Measurements from ENCODE around the gene PEX11G. TPM values are rescaled to one million over a fixed set of nuclear protein-coding genes. Genes with fewer than 3 reads are reported as not detected.

The PEX11G gene
- total and polyA plus RNA-seq, 2 donors (not counting 3 experiments of a cell fraction or from before 2014, with no cell fraction given): 1.3 to 1.9 TPM

DNA sequence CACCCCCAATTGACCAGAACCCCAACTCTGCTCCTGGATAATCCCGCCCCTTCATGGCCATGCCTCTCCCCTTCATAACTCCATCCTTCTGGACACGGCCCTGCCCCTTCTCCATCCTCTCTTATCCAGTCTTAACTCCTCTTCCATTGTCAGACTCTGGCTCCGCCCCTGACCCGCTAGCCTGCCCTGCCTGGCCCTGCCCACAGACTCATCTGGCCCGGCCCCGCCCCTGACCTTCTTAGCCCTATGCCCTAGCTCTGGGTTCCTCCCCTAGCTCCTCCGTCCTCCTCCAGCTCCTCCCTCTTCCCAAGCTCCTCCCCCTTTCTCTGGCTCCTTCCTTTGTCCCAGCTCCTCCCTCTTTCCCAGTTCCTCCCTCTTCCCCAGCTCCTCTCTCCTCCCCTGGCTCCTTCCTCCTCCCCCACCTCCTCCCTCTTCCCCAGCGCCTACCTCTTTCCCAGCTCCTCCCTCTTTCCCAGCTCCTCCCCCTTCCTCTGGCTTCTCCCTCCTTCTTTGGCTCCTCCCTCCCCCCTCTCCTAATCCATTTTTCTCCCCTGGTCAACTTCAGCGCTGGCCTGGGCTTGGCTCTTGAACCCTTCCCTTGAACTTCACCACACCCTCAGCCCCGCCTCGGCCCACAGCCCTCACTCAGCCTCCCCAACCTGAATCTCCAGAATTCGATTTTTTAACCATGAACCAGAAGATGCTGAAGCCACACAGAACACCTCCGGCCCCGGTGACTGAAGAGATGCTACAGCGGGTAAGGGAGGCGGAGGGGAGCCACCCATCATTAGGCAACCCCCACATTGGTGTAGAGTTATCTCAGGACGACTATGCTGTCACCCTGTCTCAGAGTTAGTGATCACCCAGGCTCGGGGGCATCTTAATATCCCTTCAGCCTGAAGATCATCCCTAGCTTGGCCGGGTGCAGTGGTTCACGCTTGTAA lies 17.8 kb upstream of the PEX11G start:
- no TSS peak for BruUV-seq (replicated peaks)
- dilution Hi-C loops (cut with MboI; ENCODE audit: extremely low pct_ligation_motif_present, low sequenced_read_pairs): no loop called here
- H4K20me1 ChIP-seq (replicated peaks; ENCODE audit: control insufficient read depth, extremely low read depth, insufficient read depth, low read length): no peaks in the 10 kb centered on the region
- H2AFZ ChIP-seq (ENCODE audit: low read depth, low read length): peak overlapping the region; percentile 80
- ChIA-PET POLR2A (no interaction called here), CTCF (interaction anchor here (0.6 to 3.4 kb wide), 6 partner anchors 9 to 34 kb away, joined by 3 to 20 read pairs (median 4); partner anchors contain the start of gene ZNF358)
- H3K9me1 ChIP-seq (replicated peaks; ENCODE audit: control insufficient read depth, extremely low read depth, insufficient read depth, low read length): no peaks in the 10 kb centered on the region
- no peak overlapping the region for H3K27ac ChIP-seq (ENCODE audit: insufficient read depth, low read depth, low read length)
- no peak overlapping the region for H3K9ac ChIP-seq (replicated peaks; ENCODE audit: extremely low read depth, insufficient read depth, low read length)
- H3K27me3 ChIP-seq (ENCODE audit: control insufficient read depth in 2 of 2, insufficient read depth in 2 of 2, low read length in 2 of 2): peaks cover 0 to 3% of the 10 kb centered on the region in 2 experiments
- no peak overlapping the region for H3K4me2 ChIP-seq (ENCODE audit: insufficient read depth, low read length)
- H3K79me2 ChIP-seq (ENCODE audit: control insufficient read depth, insufficient read depth, low read length): no peaks in the 10 kb centered on the region
- H3K4me1 ChIP-seq (ENCODE audit: control insufficient read depth, extremely low read depth, insufficient read depth, low read length): no peaks in the 10 kb centered on the region
- DNase-seq (ENCODE audit: low read depth, low spot score) (peak; percentile 63), FAIRE-seq (peak; percentile 80)
- no peaks in the 10 kb centered on the region for H3K9me3 ChIP-seq (replicated peaks; ENCODE audit: control insufficient read depth, insufficient read depth, low read length)
- no peaks in the 10 kb centered on the region for H3K36me3 ChIP-seq (ENCODE audit: control insufficient read depth in 2 of 2, extremely low read depth in 1 of 2, insufficient read depth in 2 of 2, low read length in 2 of 2)
- intact Hi-C loops (cut with micrococcal nuclease): no loop called here
- H3K4me3 ChIP-seq (replicated peaks in 1 of 3; ENCODE audit: insufficient read depth in 1 of 3, low read depth in 1 of 3, low read length in 3 of 3): no peak overlapping the region
- TF ChIP-seq POLR2AphosphoS5 (IDR thresholded peaks at IDR 0.05; ENCODE audit: insufficient read depth, low read depth, low read length): no peak
- no peak for TF ChIP-seq MAX (IDR thresholded peaks at IDR 0.05; ENCODE audit: insufficient read depth, insufficient read length)
- TF ChIP-seq MYC (IDR thresholded peaks at IDR 0.05; ENCODE audit: low read depth, low read length): no peak
- TF ChIP-seq GATA2 (IDR thresholded peaks at IDR 0.05; ENCODE audit: insufficient read depth, insufficient read length, low read depth, low read length): no peak
- no peak for TF ChIP-seq EZH2 (IDR thresholded peaks at IDR 0.05; ENCODE audit: borderline replicate concordance, low read depth, low read length, severe bottlenecking)
- TF ChIP-seq POLR2A (IDR thresholded peaks at IDR 0.05; ENCODE audit: low read depth, low read length): no peak
- TF ChIP-seq, protein P1, sequence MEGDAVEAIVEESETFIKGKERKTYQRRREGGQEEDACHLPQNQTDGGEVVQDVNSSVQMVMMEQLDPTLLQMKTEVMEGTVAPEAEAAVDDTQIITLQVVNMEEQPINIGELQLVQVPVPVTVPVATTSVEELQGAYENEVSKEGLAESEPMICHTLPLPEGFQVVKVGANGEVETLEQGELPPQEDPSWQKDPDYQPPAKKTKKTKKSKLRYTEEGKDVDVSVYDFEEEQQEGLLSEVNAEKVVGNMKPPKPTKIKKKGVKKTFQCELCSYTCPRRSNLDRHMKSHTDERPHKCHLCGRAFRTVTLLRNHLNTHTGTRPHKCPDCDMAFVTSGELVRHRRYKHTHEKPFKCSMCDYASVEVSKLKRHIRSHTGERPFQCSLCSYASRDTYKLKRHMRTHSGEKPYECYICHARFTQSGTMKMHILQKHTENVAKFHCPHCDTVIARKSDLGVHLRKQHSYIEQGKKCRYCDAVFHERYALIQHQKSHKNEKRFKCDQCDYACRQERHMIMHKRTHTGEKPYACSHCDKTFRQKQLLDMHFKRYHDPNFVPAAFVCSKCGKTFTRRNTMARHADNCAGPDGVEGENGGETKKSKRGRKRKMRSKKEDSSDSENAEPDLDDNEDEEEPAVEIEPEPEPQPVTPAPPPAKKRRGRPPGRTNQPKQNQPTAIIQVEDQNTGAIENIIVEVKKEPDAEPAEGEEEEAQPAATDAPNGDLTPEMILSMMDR (IDR thresholded peaks at IDR 0.05; ENCODE audit: extremely low read depth in 1 of 2, insufficient read depth in 1 of 2, low read depth in 1 of 2, low read length in 2 of 2): no peak
- TF ChIP-seq JUN (IDR thresholded peaks at IDR 0.05; ENCODE audit: borderline replicate concordance, insufficient read depth, insufficient read length, low read depth): no peak
- TF ChIP-seq FOS (IDR thresholded peaks at IDR 0.05; ENCODE audit: borderline replicate concordance, insufficient read depth, low read length): no peak
